SH-SY5Y (cell line): ENCODE results near the gene ARHGEF40.

Source experiments
- GATA2 ChIP-seq: IDR thresholded peaks from 2 replicates; pipeline ENCODE4 v1.6.1; 2011; ENCODE audit warnings: mild to moderate bottlenecking, low read depth, low read length
- GATA3 ChIP-seq: IDR thresholded peaks from 2 replicates; pipeline ENCODE4 v1.6.1; 2011; ENCODE audit warnings: low read depth, mild to moderate bottlenecking, low read length, moderate library complexity

DNA sequence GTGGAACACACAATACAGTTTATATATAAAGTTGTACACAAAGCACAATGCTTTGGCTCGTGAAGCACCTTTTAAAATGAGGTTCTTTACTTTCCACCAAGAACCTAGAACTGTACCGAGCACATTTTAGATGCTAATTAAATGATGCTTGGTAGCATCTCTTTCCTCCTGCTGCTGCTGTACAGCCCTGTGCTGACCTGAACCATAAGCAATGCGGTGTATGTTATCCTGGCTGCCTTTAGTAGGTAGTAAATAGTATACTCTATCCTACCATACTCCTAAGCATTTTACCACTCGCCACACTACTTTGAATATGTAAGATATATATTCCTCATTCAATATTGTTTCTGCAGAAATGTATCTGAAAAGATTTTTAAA is 15.3 kb upstream of the ARHGEF40 start:
- TF ChIP-seq GATA3 (no peak), GATA2 (no peak)
